ENCODE results near the gene TBX21.

Gene TBX21

DNA sequence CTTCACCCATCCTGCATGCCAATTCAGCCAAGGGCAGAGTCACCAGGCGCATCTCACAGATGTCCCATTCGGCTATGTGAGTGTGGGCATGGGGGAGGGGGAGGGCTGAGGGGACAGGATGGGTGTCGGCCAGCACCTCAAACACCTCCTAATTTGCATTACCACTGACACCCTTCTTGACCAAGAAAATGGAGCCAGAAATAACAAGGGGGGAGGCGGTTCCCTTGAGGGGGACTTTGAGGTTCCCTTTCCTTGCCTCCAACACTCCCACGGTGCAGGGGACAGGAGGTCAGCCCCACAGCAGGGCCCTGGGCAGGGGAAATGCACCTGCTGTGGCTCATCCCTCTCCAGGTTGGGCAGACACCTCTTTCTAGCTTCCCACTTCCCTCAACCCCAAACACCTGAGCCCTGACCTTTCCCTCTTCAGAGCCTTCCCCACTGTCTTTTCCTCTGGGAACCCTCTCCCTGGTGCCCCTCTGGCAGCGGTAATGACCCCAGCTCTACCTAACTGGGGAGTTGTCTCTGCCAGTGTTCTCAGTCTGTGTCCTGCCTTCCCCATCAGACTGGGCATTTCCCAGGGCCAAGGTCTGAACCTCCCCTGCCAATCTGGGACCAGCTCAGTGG lies 18.2 kb upstream of the TBX21 start:
- DNase-seq (ENCODE audit: low spot score), result peak; percentile 57
- no peak for TF ChIP-seq CTCF (IDR thresholded peaks at IDR 0.05; ENCODE audit: extremely low read depth, insufficient read depth, missing control alignments)
- in situ Hi-C loops (cut with MboI; ENCODE audit: low pct_unique_long_range_greater_than_20kb, low sequenced_read_pairs, unreplicated experiment), result no loop called here

GRCh38 chr17:47715669-47716325 lies 17.2 kb upstream of the TBX21 start:
- no peak for DNase-seq (ENCODE audit: low spot score)
- TF ChIP-seq CTCF (IDR thresholded peaks at IDR 0.05; ENCODE audit: extremely low read depth, insufficient read depth, missing control alignments), result no peak
- in situ Hi-C loops (cut with MboI; ENCODE audit: low pct_unique_long_range_greater_than_20kb, low sequenced_read_pairs, unreplicated experiment), result no loop called here

GRCh38 chr17:47716375-47716774 lies 16.7 kb upstream of the TBX21 start:
- DNase-seq (ENCODE audit: low spot score), result no peak
- no peak for TF ChIP-seq CTCF (IDR thresholded peaks at IDR 0.05; ENCODE audit: extremely low read depth, insufficient read depth, missing control alignments)
- in situ Hi-C loops (cut with MboI; ENCODE audit: low pct_unique_long_range_greater_than_20kb, low sequenced_read_pairs, unreplicated experiment), result no loop called here

DNA sequence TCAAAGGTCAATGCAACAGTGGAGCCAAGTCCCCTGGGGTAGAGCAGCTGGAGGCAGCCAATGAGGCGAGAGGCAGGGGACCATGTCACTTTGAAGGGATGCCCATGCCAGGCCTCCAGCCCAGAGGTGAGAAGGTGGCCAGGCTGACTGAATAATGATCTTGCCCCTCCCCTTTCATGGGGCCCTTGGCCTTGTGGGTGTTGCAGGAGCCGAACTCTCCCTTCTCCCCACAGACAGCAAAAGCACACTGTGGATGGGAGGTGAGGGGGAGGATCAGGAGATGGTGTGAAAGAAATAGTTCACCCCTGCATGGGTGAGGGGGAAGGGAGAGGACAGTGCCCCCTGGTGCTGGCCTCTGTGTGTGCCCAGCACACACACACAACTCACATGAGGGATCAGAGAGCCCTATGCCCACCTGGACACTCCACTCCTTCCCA lies 15.8 kb upstream of the TBX21 start:
- peak; percentile 55 for TF ChIP-seq CTCF (IDR thresholded peaks at IDR 0.05; ENCODE audit: extremely low read depth, insufficient read depth, missing control alignments)
- DNase-seq (ENCODE audit: low spot score), result no peak
- in situ Hi-C loops (cut with MboI; ENCODE audit: low pct_unique_long_range_greater_than_20kb, low sequenced_read_pairs, unreplicated experiment), result no loop called here

DNA sequence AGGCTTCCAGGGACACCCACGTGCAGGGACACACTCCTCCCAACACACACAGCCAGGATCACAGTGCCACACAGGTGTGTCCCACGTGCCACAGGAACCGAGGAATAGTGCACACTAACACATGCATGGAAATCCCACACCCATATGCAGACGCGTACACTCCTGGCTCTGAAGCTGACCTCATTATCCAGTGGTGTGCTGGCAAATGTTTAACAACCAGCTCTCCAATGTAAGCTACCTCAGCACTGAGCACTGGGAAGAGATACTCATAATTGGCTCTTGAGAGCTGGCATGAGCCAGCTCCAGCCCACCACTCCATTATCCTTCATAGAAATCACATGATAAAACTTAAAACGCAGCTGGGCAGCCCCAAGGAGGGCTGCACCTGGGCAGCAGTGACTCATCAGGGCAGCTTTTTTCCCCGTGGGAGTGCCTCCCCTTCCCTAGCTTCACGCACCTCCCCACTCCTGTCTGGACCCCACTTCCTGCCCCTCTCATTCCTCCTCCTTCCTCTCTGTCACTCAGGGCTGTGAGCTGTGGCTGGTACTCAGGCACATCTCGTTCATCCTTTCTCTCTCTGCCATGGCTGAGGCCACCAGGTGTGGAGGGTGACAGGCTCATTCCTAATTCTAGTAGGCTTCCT lies 14.9 kb upstream of the TBX21 start:
- TF ChIP-seq CTCF (IDR thresholded peaks at IDR 0.05; ENCODE audit: extremely low read depth, insufficient read depth, missing control alignments), result no peak
- DNase-seq (ENCODE audit: low spot score), result no peak
- in situ Hi-C loops (cut with MboI; ENCODE audit: low pct_unique_long_range_greater_than_20kb, low sequenced_read_pairs, unreplicated experiment), result no loop called here

DNA sequence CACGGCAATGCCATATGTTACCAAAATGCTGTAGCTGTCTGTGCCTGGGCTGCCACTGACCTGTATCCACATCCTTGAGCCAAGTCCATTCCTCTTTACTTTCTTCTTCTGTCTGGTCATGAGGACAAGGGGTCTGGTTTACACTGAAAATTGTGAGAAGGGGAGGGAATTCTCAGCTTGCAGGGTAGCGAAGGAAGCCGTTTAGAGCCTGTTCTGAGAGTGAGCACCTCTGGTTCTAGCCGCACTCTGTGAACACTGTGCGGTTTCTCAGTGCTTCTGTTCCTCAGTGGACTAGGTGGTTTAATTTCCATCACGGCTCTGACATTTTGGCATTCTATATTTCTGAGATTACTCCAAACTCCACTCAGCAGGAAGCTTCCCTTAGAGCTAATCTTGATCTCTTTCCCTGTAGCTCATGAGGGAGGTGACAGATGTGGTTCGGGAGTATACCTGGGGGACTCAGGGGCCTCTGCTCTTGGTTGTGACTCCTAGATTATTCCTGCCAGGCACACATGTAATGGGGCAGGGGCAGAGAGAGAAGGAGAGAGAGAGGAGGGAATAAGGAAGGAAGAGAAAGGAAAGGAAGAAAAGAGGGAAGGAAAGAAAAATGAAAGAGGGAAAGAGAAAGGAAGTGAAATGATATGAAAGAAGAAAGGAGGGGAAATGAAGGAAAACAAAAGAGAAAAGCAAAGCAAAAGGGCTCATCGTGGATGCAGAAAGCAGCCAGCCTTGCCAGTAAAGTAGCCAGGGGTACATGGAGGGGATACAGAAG lies 14.2 kb upstream of the TBX21 start:
- in situ Hi-C loops (cut with MboI; ENCODE audit: low pct_unique_long_range_greater_than_20kb, low sequenced_read_pairs, unreplicated experiment), result no loop called here
- TF ChIP-seq CTCF (IDR thresholded peaks at IDR 0.05; ENCODE audit: extremely low read depth, insufficient read depth, missing control alignments), result no peak
- DNase-seq (ENCODE audit: low spot score), result no peak
